H9 (cell line): ENCODE measurements around the gene CAB39. TPM values are rescaled to one million over a fixed set of nuclear protein-coding genes. Genes with fewer than 3 reads are reported as not detected.
A peak's percentile ranks its signal among the peaks of the same experiment; 100 is the strongest.

ENCODE experiments used
- DNase-seq: peaks from one replicate; pipeline ENCODE4 v3.0.0-alpha.2; 2017
- H2AFZ ChIP-seq: one replicate; pipeline ENCODE4 v1.6.1; 2013; ENCODE audit warnings: mild to moderate bottlenecking, low read length, control low read depth, moderate library complexity
- H2AK5ac ChIP-seq: 2 replicates; pipeline ENCODE4 v1.6.1; 2013; ENCODE audit warnings: low read length, control low read depth, mixed read lengths; ENCODE audit not compliant: insufficient read length
- H2BK120ac ChIP-seq: one replicate; pipeline ENCODE4 v1.6.1; 2013; ENCODE audit warnings: low read depth, mild to moderate bottlenecking, low read length, control low read depth, inconsistent platforms; ENCODE audit not compliant: poor library complexity, severe bottlenecking
- H2BK12ac ChIP-seq: 2 replicates; pipeline ENCODE4 v1.6.1; 2013; ENCODE audit warnings: low read length, control low read depth, mixed read lengths, low read depth; ENCODE audit not compliant: insufficient read length
- H2BK15ac ChIP-seq: 2 replicates; pipeline ENCODE4 v1.6.1; 2013; ENCODE audit warnings: low read depth, low read length, control low read depth
- H2BK20ac ChIP-seq: one replicate; pipeline ENCODE4 v1.6.1; 2013; ENCODE audit warnings: low read depth, mild to moderate bottlenecking, low read length, control low read depth, inconsistent platforms; ENCODE audit not compliant: poor library complexity, severe bottlenecking
- H2BK5ac ChIP-seq: 2 replicates; pipeline ENCODE4 v1.6.1; 2013; ENCODE audit warnings: low read length, control low read depth, mixed read lengths; ENCODE audit not compliant: insufficient read length
- H3K14ac ChIP-seq: 2 replicates; pipeline ENCODE4 v1.6.1; 2013; ENCODE audit warnings: low read length, control low read depth; ENCODE audit not compliant: insufficient read depth
- H3K18ac ChIP-seq: 2 replicates; pipeline ENCODE4 v1.6.1; 2013; ENCODE audit warnings: low read depth, mild to moderate bottlenecking, mixed read lengths, low read length, control low read depth; ENCODE audit not compliant: insufficient read length
- H3K23ac ChIP-seq: 2 replicates; pipeline ENCODE4 v1.6.1; 2013; ENCODE audit warnings: low read length, control low read depth, mixed read lengths, low read depth; ENCODE audit not compliant: insufficient read length
- H3K23me2 ChIP-seq: 2 replicates; pipeline ENCODE4 v1.6.1; 2013; ENCODE audit warnings: low read depth, mild to moderate bottlenecking, mixed read lengths, low read length, control low read depth; ENCODE audit not compliant: insufficient read length, poor library complexity, severe bottlenecking
- H3K27ac ChIP-seq: 2 replicates; pipeline ENCODE4 v1.5.1; 2013; ENCODE audit warnings: low read length, control low read depth, mixed read lengths, low read depth; ENCODE audit not compliant: insufficient read length
- H3K27me3 ChIP-seq: 2 replicates; pipeline ENCODE4 v1.6.1; 2013; ENCODE audit warnings: low read length, control low read depth, inconsistent platforms; ENCODE audit not compliant: insufficient read depth
- H3K4ac ChIP-seq: 2 replicates; pipeline ENCODE4 v1.6.1; 2013; ENCODE audit warnings: low read depth, mild to moderate bottlenecking, control low read depth, inconsistent platforms, low read length, moderate library complexity
- H3K4me1 ChIP-seq: 2 replicates; pipeline ENCODE4 v1.6.1; 2013; ENCODE audit warnings: low read length, control low read depth, inconsistent platforms; ENCODE audit not compliant: insufficient read depth
- H3K4me2 ChIP-seq: 2 replicates; pipeline ENCODE4 v1.6.1; 2013; ENCODE audit warnings: low read length, control low read depth, mixed read lengths; ENCODE audit not compliant: insufficient read length, insufficient read depth
- H3K56ac ChIP-seq: 2 replicates; pipeline ENCODE4 v1.6.1; 2013; ENCODE audit warnings: low read depth, mild to moderate bottlenecking, mixed read lengths, low read length, control low read depth; ENCODE audit not compliant: insufficient read length
- H3K79me1 ChIP-seq: 2 replicates; pipeline ENCODE4 v1.6.1; 2013; ENCODE audit warnings: low read depth, mild to moderate bottlenecking, moderate library complexity, low read length, control low read depth, inconsistent platforms; ENCODE audit not compliant: insufficient read depth, poor library complexity, severe bottlenecking
- H3K79me2 ChIP-seq: 2 replicates; pipeline ENCODE4 v1.6.1; 2013; ENCODE audit warnings: low read length, control low read depth, inconsistent platforms; ENCODE audit not compliant: insufficient read depth
- H3K9ac ChIP-seq: 2 replicates; pipeline ENCODE4 v1.6.1; 2013; ENCODE audit warnings: low read length, control low read depth, mixed read lengths; ENCODE audit not compliant: insufficient read length; ENCODE audit errors: extremely low read depth
- H3K9me3 ChIP-seq: one replicate; pipeline ENCODE4 v1.6.1; 2013; ENCODE audit warnings: low read depth, low read length, inconsistent platforms; ENCODE audit not compliant: control insufficient read depth
- H3T11ph ChIP-seq: one replicate; pipeline ENCODE4 v1.6.1; 2013; ENCODE audit warnings: mild to moderate bottlenecking, low read length, control low read depth, inconsistent platforms
- H4K20me1 ChIP-seq: one replicate; pipeline ENCODE4 v1.6.1; 2013; ENCODE audit not compliant: control insufficient read depth, insufficient read length, insufficient read depth
- H4K5ac ChIP-seq: 2 replicates; pipeline ENCODE4 v1.6.1; 2013; ENCODE audit warnings: low read depth, mild to moderate bottlenecking, mixed read lengths, low read length, control low read depth; ENCODE audit not compliant: insufficient read length
- H4K8ac ChIP-seq: replicated peaks from 2 replicates; pipeline ENCODE4 v1.6.1; 2013; ENCODE audit warnings: low read length, control low read depth, mixed read lengths, low read depth; ENCODE audit not compliant: insufficient read length
- H4K91ac ChIP-seq: 2 replicates; pipeline ENCODE4 v1.6.1; 2013; ENCODE audit warnings: low read depth, mild to moderate bottlenecking, moderate library complexity, mixed read lengths, low read length, control low read depth; ENCODE audit not compliant: insufficient read length
- H3K27ac Mint-ChIP-seq, 3 experiments: 2 replicates in 2 of 3; 3 replicates in 1 of 3; pipeline ENCODE4 v1.8.0; 2020 to 2021; ENCODE audit warnings: mixed read lengths in 3 of 3, mild to moderate bottlenecking in 1 of 3, moderate library complexity in 1 of 3
- H3K27me3 Mint-ChIP-seq: 2 replicates; pipeline ENCODE4 v1.8.0; 2021; ENCODE audit warnings: low read depth, mild to moderate bottlenecking, moderate library complexity, mixed read lengths
- H3K36me3 Mint-ChIP-seq, 3 experiments: 2 replicates in 2 of 3; 3 replicates in 1 of 3; pipeline ENCODE4 v1.8.0; 2020 to 2021; ENCODE audit warnings: low read depth in 3 of 3, mixed read lengths in 3 of 3; ENCODE audit not compliant: insufficient read depth in 1 of 3
- H3K4me1 Mint-ChIP-seq, 2 experiments: 2 replicates each; pipeline ENCODE4 v1.8.0; 2020; ENCODE audit warnings: mixed read lengths in 2 of 2
- H3K4me3 Mint-ChIP-seq, 2 experiments: 2 replicates in 1 of 2; 3 replicates in 1 of 2; pipeline ENCODE4 v1.8.0; 2020 to 2021; ENCODE audit warnings: mild to moderate bottlenecking in 2 of 2, mixed read lengths in 2 of 2, moderate library complexity in 1 of 2
- H3K9me3 Mint-ChIP-seq, 2 experiments: 2 replicates in 1 of 2; 3 replicates in 1 of 2; pipeline ENCODE4 v1.8.0; 2020; ENCODE audit warnings: mild to moderate bottlenecking in 2 of 2, mixed read lengths in 2 of 2, moderate library complexity in 1 of 2
- WGBS: extraction: QIAGEN DNeasy Blood & Tissue Kit; methylation state at CpG from one replicate; pipeline ENCODE4 v1.1.7; 2013; ENCODE audit warnings: missing lambda C conversion rate, low lambda C conversion rate, mixed read lengths; ENCODE audit not compliant: insufficient read length; ENCODE audit errors: extremely low coverage; 5-methylcytosine and 5-hydroxymethylcytosine counted together
- total RNA-seq: library from RNA; stranded (reverse); gene quantifications from 2 replicates; pipeline ENCODE4 v1.2.1, GENCODE V29; 2021
- TF ChIP-seq, protein P1 (sequence below): fragments of 200-600 bp; sonication (generic); conservative IDR thresholded peaks from 3 replicates; pipeline ENCODE4 v1.8.0; 2021; ENCODE audit warnings: antibody characterized with exemption, mild to moderate bottlenecking

The CAB39 gene
- total RNA-seq, 1 experiment from 2014 or later, result 42.7 TPM

DNA sequence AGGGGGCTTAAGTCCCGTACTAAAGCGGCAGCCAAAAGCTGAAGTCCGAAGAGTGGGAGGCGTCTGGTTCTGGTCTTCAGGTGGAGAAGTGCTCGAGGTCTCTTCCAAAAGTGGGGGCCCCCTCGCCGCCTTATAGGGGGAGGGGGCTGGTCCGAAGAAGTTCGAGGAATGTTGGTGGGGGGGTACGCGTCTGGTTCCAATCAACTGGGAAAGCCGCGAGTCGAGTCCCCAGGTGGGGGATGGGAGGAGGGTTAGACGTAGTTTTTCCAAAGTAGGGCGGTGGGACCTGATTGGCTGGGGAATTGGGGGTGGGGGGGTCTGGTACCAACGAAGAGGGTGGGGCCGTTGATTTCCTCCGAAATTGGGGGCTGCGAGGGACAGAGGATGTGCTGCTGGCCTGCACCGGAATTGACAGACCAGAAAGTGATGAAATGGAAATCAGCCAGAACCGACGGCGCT, 152.7 kb downstream of the CAB39 start:
- H3K9ac ChIP-seq, result peak overlapping the region; percentile 79
- H3K4me1 Mint-ChIP-seq, result peaks cover 70 to 71% of the 10 kb centered on the region in 2 experiments

More for the DNA sequence above, 152.7 kb downstream of the CAB39 start:
- WGBS, result no CpG with 5 or more reads among the region's 24 CpGs
- no peak overlapping the region for H2AFZ ChIP-seq
- peak overlapping the region; percentile 86 to 98 (median 93) for H3K27ac Mint-ChIP-seq
- H3K27me3 Mint-ChIP-seq, result peaks cover 5% of the 10 kb centered on the region; the same call in 1 of the 2 replicates
- H3K23me2 ChIP-seq, result peaks cover 10% of the 10 kb centered on the region
- no peak overlapping the region for H2BK120ac ChIP-seq
- no peak overlapping the region for H4K91ac ChIP-seq
- peak overlapping the region; percentile 73 for H3K4me2 ChIP-seq
- no peak overlapping the region for H4K5ac ChIP-seq
- H3T11ph ChIP-seq, result no peak overlapping the region
- no peak overlapping the region for H3K27ac ChIP-seq
- H3K4me1 ChIP-seq, result peaks cover 25% of the 10 kb centered on the region; the same call in 1 of the 2 replicates
- H3K56ac ChIP-seq, result no peak overlapping the region
- H3K4ac ChIP-seq, result peak overlapping the region; percentile 11; the same call in 1 of the 2 replicates
- H3K79me1 ChIP-seq, result no peaks in the 10 kb centered on the region
- H4K8ac ChIP-seq, result no peak overlapping the region
- peak overlapping the region; percentile 88 to 93 for H3K4me3 Mint-ChIP-seq
- H2BK15ac ChIP-seq, result no peak overlapping the region
- no peak overlapping the region for H2BK5ac ChIP-seq
- H3K9me3 Mint-ChIP-seq, result peaks cover 0 to 2% of the 10 kb centered on the region in 2 experiments; a peak in 2 of 5 replicates
- H4K20me1 ChIP-seq, result no peaks in the 10 kb centered on the region
- peak overlapping the region; percentile 83 for H3K18ac ChIP-seq
- TF ChIP-seq, protein P1, sequence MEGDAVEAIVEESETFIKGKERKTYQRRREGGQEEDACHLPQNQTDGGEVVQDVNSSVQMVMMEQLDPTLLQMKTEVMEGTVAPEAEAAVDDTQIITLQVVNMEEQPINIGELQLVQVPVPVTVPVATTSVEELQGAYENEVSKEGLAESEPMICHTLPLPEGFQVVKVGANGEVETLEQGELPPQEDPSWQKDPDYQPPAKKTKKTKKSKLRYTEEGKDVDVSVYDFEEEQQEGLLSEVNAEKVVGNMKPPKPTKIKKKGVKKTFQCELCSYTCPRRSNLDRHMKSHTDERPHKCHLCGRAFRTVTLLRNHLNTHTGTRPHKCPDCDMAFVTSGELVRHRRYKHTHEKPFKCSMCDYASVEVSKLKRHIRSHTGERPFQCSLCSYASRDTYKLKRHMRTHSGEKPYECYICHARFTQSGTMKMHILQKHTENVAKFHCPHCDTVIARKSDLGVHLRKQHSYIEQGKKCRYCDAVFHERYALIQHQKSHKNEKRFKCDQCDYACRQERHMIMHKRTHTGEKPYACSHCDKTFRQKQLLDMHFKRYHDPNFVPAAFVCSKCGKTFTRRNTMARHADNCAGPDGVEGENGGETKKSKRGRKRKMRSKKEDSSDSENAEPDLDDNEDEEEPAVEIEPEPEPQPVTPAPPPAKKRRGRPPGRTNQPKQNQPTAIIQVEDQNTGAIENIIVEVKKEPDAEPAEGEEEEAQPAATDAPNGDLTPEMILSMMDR, result no peak
- no peak for DNase-seq
- no peak overlapping the region for H2AK5ac ChIP-seq
- H3K14ac ChIP-seq, result peak overlapping the region; percentile 64
- H3K27me3 ChIP-seq, result no peaks in the 10 kb centered on the region
- H3K79me2 ChIP-seq, result peaks cover 29% of the 10 kb centered on the region
- peaks cover 0 to 5% (median 3%) of the 10 kb centered on the region in 3 experiments; a peak in 2 of 7 replicates for H3K36me3 Mint-ChIP-seq
- no peak overlapping the region for H2BK12ac ChIP-seq
- no peak overlapping the region for H3K23ac ChIP-seq
- no peaks in the 10 kb centered on the region for H3K9me3 ChIP-seq
- no peak overlapping the region for H2BK20ac ChIP-seq
